ENCODE measurements around the gene ATP13A5. TPM values are rescaled to one million over a fixed set of nuclear protein-coding genes. Genes with fewer than 3 reads are reported as not detected.

The ATP13A5 gene
- total RNA-seq = not detected in 2 replicates

GRCh38 chr3:193378706-193379105, at the start of gene ATP13A5:
Gene ATP13A5, minus strand, starts transcription at chr3:193378753. Its CDS starts 28 bp downstream, at chr3:193378725.
- Mint-ChIP-seq H3K4me3 (ENCODE audit: low read depth) (no peak within 1 kb of the TSS), H3K36me3 (ENCODE audit: low read depth) (no peaks in the 10 kb centered on the region), H3K27me3 (ENCODE audit: low read depth) (peaks cover 21% of the 10 kb centered on the region), H3K4me1 (ENCODE audit: low read depth) (no peaks in the 10 kb centered on the region), H3K27ac (no peak within 1 kb of the TSS), H3K9me3 (no peaks in the 10 kb centered on the region)
- DNase-seq (ENCODE audit: low spot score) = no peak
- intact Hi-C loops (cut with micrococcal nuclease) = no loop called here

- no peak overlapping the region for H3K27ac Mint-ChIP-seq
- H3K9me3 Mint-ChIP-seq = peaks cover 19% of the 10 kb centered on the region
- no peak overlapping the region for H3K4me3 Mint-ChIP-seq (ENCODE audit: low read depth)
- no peak for DNase-seq (ENCODE audit: low spot score)
- no peaks in the 10 kb centered on the region for H3K36me3 Mint-ChIP-seq (ENCODE audit: low read depth)
- H3K4me1 Mint-ChIP-seq (ENCODE audit: low read depth) = no peaks in the 10 kb centered on the region
- intact Hi-C loops (cut with micrococcal nuclease) = no loop called here
- no peaks in the 10 kb centered on the region for H3K27me3 Mint-ChIP-seq (ENCODE audit: low read depth)
These were observed 40.2 kb upstream of the ATP13A5 start for GRCh38 chr3:193418576-193419373.

DNA sequence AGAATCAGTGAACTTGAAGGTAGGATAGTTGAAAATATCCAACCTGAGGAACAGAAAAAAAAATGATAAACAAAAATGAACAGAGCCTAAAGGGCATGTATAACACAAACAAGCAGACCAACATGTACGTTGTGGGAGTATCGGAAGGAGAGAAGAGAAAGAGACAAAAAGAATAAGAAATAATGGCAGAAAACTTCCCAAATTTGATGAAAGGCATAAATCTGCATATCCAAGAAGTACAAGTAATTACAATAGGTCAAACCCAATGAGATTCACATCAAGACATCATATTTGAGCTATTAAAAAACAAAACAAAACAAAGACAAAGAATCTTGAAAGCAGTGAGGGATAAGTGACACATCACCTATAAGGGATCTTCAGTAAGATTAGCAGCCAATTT, 38.1 kb upstream of the ATP13A5 start:
- no peaks in the 10 kb centered on the region for H3K36me3 Mint-ChIP-seq (ENCODE audit: low read depth)
- H3K27ac Mint-ChIP-seq = no peak overlapping the region

DNA sequence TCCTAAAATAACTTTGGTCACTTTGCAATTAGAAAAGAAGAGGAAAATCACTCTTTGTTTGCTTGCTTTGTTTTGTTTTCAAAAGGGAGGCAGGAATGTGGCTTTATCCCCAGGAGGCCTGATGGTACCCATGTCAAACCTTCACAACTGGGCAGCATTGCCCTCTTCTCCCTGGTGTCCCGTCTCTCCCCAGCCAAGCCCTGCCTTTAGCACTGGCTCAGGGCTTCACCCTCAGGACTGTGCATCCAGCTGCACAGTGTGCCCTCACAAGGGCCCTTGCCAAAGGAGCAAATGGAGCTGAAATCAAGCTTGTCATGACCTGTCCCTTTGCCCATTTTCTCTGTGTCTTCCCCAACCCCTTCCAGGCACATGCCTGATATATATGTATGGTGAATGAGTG, 29.1 kb upstream of the ATP13A5 start:
- Mint-ChIP-seq H3K4me3 (ENCODE audit: low read depth) (no peak overlapping the region), H3K4me1 (ENCODE audit: low read depth) (no peaks in the 10 kb centered on the region), H3K27me3 (ENCODE audit: low read depth) (no peaks in the 10 kb centered on the region), H3K9me3 (no peaks in the 10 kb centered on the region), H3K27ac (no peak overlapping the region), H3K36me3 (ENCODE audit: low read depth) (no peaks in the 10 kb centered on the region)
- intact Hi-C loops (cut with micrococcal nuclease) = no loop called here
- DNase-seq (ENCODE audit: low spot score) = no peak

More for the DNA sequence above, 38.1 kb upstream of the ATP13A5 start:
- no peak for DNase-seq (ENCODE audit: low spot score)
- Mint-ChIP-seq H3K9me3 (peaks cover 19% of the 10 kb centered on the region), H3K4me3 (ENCODE audit: low read depth) (no peak overlapping the region), H3K4me1 (ENCODE audit: low read depth) (no peaks in the 10 kb centered on the region), H3K27me3 (ENCODE audit: low read depth) (no peaks in the 10 kb centered on the region)
- intact Hi-C loops (cut with micrococcal nuclease) = no loop called here

GRCh38 chr3:193407112-193407511, 28.6 kb upstream of the ATP13A5 start:
- Mint-ChIP-seq H3K27ac (no peak overlapping the region), H3K27me3 (ENCODE audit: low read depth) (no peaks in the 10 kb centered on the region), H3K9me3 (no peaks in the 10 kb centered on the region), H3K4me1 (ENCODE audit: low read depth) (no peaks in the 10 kb centered on the region), H3K4me3 (ENCODE audit: low read depth) (no peak overlapping the region), H3K36me3 (ENCODE audit: low read depth) (no peaks in the 10 kb centered on the region)
- no peak for DNase-seq (ENCODE audit: low spot score)
- intact Hi-C loops (cut with micrococcal nuclease) = no loop called here

- Mint-ChIP-seq H3K36me3 (ENCODE audit: low read depth) (no peaks in the 10 kb centered on the region), H3K9me3 (no peaks in the 10 kb centered on the region), H3K4me1 (ENCODE audit: low read depth) (no peaks in the 10 kb centered on the region), H3K27me3 (ENCODE audit: low read depth) (no peaks in the 10 kb centered on the region), H3K27ac (no peak overlapping the region), H3K4me3 (ENCODE audit: low read depth) (no peak overlapping the region)
- no peak for DNase-seq (ENCODE audit: low spot score)
- intact Hi-C loops (cut with micrococcal nuclease) = no loop called here
These were observed 24.8 kb upstream of the ATP13A5 start for GRCh38 chr3:193403307-193403706.

- Mint-ChIP-seq H3K9me3 (no peaks in the 10 kb centered on the region), H3K27me3 (ENCODE audit: low read depth) (no peaks in the 10 kb centered on the region), H3K36me3 (ENCODE audit: low read depth) (no peaks in the 10 kb centered on the region), H3K4me1 (ENCODE audit: low read depth) (no peaks in the 10 kb centered on the region), H3K4me3 (ENCODE audit: low read depth) (no peak overlapping the region), H3K27ac (no peak overlapping the region)
- intact Hi-C loops (cut with micrococcal nuclease) = no loop called here
- no peak for DNase-seq (ENCODE audit: low spot score)
These were observed 21.8 kb upstream of the ATP13A5 start for GRCh38 chr3:193400304-193400703.

DNA sequence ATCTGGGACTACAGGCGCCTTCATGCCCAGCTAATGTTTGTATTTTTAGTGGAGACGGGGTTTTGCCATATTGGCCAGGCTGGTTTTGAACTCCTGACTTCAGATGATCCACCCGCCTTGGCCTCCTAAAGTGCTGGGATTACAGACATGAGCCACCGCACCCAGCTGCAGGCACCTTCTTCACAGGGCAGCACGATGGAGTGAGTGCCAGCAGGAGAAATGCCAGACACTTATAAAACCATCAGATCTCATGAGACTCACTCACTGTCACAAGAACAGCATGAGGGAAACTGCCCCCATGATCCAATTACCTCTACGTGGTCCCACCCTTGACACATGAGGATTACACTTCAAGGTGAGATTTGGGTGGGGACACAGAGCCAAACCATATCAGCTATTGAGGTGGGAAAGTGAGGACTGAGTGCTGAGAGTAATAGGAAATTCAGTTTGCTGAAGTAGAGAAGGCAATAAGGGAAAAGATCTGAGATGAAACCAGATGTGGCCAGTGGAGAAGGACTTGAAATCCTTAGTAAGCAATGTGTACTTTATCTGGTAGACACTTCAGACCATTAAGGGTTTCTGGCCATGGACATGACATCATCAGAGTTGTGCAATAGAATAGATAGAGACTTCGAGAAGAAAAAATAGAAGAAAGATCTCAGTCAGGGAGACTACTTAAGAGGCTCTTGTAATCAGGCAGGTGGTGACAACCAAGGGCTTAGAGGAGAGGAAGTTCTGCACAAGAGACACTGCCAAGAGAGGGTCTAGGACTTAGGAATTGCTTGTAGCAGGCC, 18.1 kb upstream of the ATP13A5 start:
- Mint-ChIP-seq H3K27ac (no peak overlapping the region), H3K36me3 (ENCODE audit: low read depth) (no peaks in the 10 kb centered on the region), H3K9me3 (no peaks in the 10 kb centered on the region), H3K4me1 (ENCODE audit: low read depth) (no peaks in the 10 kb centered on the region), H3K27me3 (ENCODE audit: low read depth) (no peaks in the 10 kb centered on the region), H3K4me3 (ENCODE audit: low read depth) (no peak overlapping the region)
- intact Hi-C loops (cut with micrococcal nuclease) = no loop called here
- DNase-seq (ENCODE audit: low spot score) = no peak

- H3K27ac Mint-ChIP-seq = no peak overlapping the region
- H3K4me1 Mint-ChIP-seq (ENCODE audit: low read depth) = no peaks in the 10 kb centered on the region
- H3K4me3 Mint-ChIP-seq (ENCODE audit: low read depth) = no peak overlapping the region
- peaks cover 2% of the 10 kb centered on the region for H3K27me3 Mint-ChIP-seq (ENCODE audit: low read depth)
- H3K9me3 Mint-ChIP-seq = no peaks in the 10 kb centered on the region
- intact Hi-C loops (cut with micrococcal nuclease) = no loop called here
- no peaks in the 10 kb centered on the region for H3K36me3 Mint-ChIP-seq (ENCODE audit: low read depth)
- DNase-seq (ENCODE audit: low spot score) = no peak
These were observed 13.3 kb upstream of the ATP13A5 start for GRCh38 chr3:193391902-193392301.

DNA sequence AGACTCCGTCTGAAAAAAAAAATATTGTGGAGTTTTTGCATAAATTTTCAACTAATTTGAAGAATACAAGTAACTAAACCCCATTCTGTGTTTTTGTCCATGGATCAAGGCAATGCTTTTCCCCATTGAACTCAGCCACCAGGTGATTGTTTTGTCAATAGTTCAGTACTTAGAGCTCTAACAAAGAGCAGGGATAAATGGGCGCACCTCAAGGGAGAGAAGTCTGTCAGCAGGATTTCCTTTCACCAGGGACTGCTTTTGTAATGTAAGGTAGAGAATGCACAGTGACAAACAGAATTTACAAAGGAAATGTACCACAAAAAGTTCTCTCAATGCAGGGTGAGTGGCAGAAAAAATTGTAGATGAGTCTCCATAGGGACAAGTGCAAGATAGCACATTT, 10.8 kb upstream of the ATP13A5 start:
- Mint-ChIP-seq H3K27ac (no peak overlapping the region), H3K27me3 (ENCODE audit: low read depth) (peaks cover 2% of the 10 kb centered on the region), H3K9me3 (no peaks in the 10 kb centered on the region), H3K4me3 (ENCODE audit: low read depth) (no peak overlapping the region), H3K4me1 (ENCODE audit: low read depth) (no peaks in the 10 kb centered on the region), H3K36me3 (ENCODE audit: low read depth) (no peaks in the 10 kb centered on the region)
- intact Hi-C loops (cut with micrococcal nuclease) = no loop called here
- DNase-seq (ENCODE audit: low spot score) = no peak

DNA sequence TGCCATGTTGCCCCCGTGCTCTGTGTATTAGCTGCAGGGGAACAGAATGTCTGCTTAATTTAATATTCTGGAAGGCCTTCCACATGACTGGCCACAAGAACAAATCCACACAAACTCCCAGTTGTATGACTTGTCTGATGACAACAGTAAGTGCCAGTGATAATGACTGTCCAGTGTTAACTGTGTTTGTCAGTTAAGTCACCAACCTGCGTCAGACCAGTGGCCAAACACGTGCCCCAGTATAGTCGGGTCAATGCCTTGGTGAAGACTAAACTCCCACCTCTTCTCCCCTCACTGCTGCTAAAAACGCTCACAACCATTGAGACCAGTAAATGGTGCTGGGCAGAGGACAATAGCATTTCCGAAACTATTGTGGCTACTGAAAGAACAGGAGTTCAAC, 9.8 kb upstream of the ATP13A5 start:
- H3K36me3 Mint-ChIP-seq (ENCODE audit: low read depth) = no peaks in the 10 kb centered on the region
- H3K27ac Mint-ChIP-seq = no peak overlapping the region
- H3K4me3 Mint-ChIP-seq (ENCODE audit: low read depth) = no peak overlapping the region
- H3K9me3 Mint-ChIP-seq = no peaks in the 10 kb centered on the region
- DNase-seq (ENCODE audit: low spot score) = no peak
- no peaks in the 10 kb centered on the region for H3K4me1 Mint-ChIP-seq (ENCODE audit: low read depth)
- peaks cover 2% of the 10 kb centered on the region for H3K27me3 Mint-ChIP-seq (ENCODE audit: low read depth)
- intact Hi-C loops (cut with micrococcal nuclease) = no loop called here

DNA sequence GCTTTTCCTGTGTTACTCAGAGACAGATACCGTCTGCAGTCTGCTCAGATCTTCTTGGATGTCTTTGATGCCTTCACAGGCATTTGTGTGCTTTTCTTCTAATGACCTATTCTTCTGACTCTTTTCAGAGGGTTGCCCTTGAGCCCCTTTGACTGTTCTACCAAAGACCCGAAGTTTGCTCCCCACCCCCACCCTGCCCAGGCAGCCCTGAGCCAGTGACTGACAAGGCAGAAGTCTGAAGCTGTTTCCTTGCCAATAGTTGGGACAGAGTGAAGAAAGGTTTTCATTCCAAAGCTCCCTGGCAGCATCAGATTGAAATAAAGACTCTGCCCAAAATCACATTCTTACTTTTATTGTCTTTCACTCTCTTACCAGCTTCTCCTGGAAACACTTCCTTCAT, 9.0 kb upstream of the ATP13A5 start:
- H3K9me3 Mint-ChIP-seq = no peaks in the 10 kb centered on the region
- intact Hi-C loops (cut with micrococcal nuclease) = no loop called here
- peaks cover 3% of the 10 kb centered on the region for H3K27me3 Mint-ChIP-seq (ENCODE audit: low read depth)
- DNase-seq (ENCODE audit: low spot score) = no peak
- H3K4me1 Mint-ChIP-seq (ENCODE audit: low read depth) = no peaks in the 10 kb centered on the region
- no peak overlapping the region for H3K27ac Mint-ChIP-seq
- no peak overlapping the region for H3K4me3 Mint-ChIP-seq (ENCODE audit: low read depth)
- H3K36me3 Mint-ChIP-seq (ENCODE audit: low read depth) = no peaks in the 10 kb centered on the region

- no peak overlapping the region for H3K27ac Mint-ChIP-seq
- intact Hi-C loops (cut with micrococcal nuclease) = no loop called here
These were observed 962 bp downstream of the ATP13A5 start for GRCh38 chr3:193377591-193377990.

More at GRCh38 chr3:193377591-193377990, 962 bp downstream of the ATP13A5 start:
- Mint-ChIP-seq H3K9me3 (no peaks in the 10 kb centered on the region), H3K36me3 (ENCODE audit: low read depth) (no peaks in the 10 kb centered on the region), H3K4me3 (ENCODE audit: low read depth) (no peak overlapping the region), H3K27me3 (ENCODE audit: low read depth) (peaks cover 21% of the 10 kb centered on the region), H3K4me1 (ENCODE audit: low read depth) (peaks cover 7% of the 10 kb centered on the region)
- no peak for DNase-seq (ENCODE audit: low spot score)
